Adrenal gland (tissue), 12 donors: ENCODE data around the gene XRCC1. TPM values are rescaled to one million over a fixed set of nuclear protein-coding genes. Genes with fewer than 3 reads are reported as not detected.
A peak's percentile ranks its signal among the peaks of the same experiment; 100 is the strongest.

Source experiments
- DNase-seq, 7 donors: peaks; one replicate each; pipeline ENCODE4 v3.0.0-alpha.2; 2019 to 2020
- H3K27ac ChIP-seq, 5 donors: fragments of 200-600 bp; sonication (generic) in 4 of 5; 1 replicate in 3 of 5; 2 replicates in 2 of 5; pipeline versions ENCODE4 v1.5.1 to v1.8.0; 2016 to 2020; ENCODE audit warnings: mild to moderate bottlenecking in 1 of 5
- H3K27me3 ChIP-seq: fragments of 200-600 bp; 2 replicates; pipeline ENCODE4 v1.8.0; 2021
- H3K36me3 ChIP-seq, 2 donors: fragments of 200-600 bp; replicated peaks in 1 of 2; 1 replicate in 1 of 2; 2 replicates in 1 of 2; pipeline versions ENCODE4 v1.5.1 to v1.8.0; 2018 to 2022
- H3K4me1 ChIP-seq, 2 donors: fragments of 200-600 bp; replicated peaks in 1 of 2; 1 replicate in 1 of 2; 2 replicates in 1 of 2; pipeline versions ENCODE4 v1.5.1 to v1.8.0; 2018 to 2021
- H3K4me3 ChIP-seq, 4 donors: fragments of 200-600 bp; sonication (generic) in 3 of 4; one replicate each; pipeline ENCODE4 v1.5.1; 2016 to 2018
- H3K9me3 ChIP-seq, 3 donors: fragments of 200-600 bp; sonication (generic) in 1 of 3; replicated peaks in 1 of 3; 1 replicate in 2 of 3; 2 replicates in 1 of 3; pipeline versions ENCODE4 v1.5.1 to v1.8.0; 2016 to 2021
- CTCF ChIP-seq, 6 experiments: fragments of 450-650 bp in 4 of 6; fragments of 200-600 bp in 2 of 6; sonication (generic) in 1 of 6; IDR thresholded peaks; 1 replicate in 5 of 6; 2 replicates in 1 of 6; pipeline versions ENCODE4 v1.5.1 to v1.8.0; 2016 to 2021; ENCODE audit warnings: antibody characterized with exemption in 6 of 6, mild to moderate bottlenecking in 2 of 6, moderate library complexity in 1 of 6
- POLR2A ChIP-seq, 2 donors: fragments of 450-650 bp; IDR thresholded peaks; one replicate each; pipeline ENCODE4 v1.6.1; 2017; ENCODE audit warnings: antibody characterized with exemption in 2 of 2, mild to moderate bottlenecking in 2 of 2, moderate library complexity in 1 of 2
- WGBS, 4 donors: extraction: QIAGEN DNeasy Blood & Tissue Kit in 2 of 4; methylation state at CpG; one replicate each; pipeline versions ENCODE4 v1.1.5 to v1.1.7; 2013 to 2017; 5-methylcytosine and 5-hydroxymethylcytosine counted together
- intact Hi-C, 2 donors: fragments of 100-400 bp; cut with DNase I; formaldehyde crosslinking; loops; one replicate each; pipeline versions ENCODE4 v1.14.1 to v1.15.0; 2022 to 2023
- polyA plus RNA-seq, 3 donors: library from polyadenylated mRNA; stranded (reverse); fragments of 200-250 nt in 2 of 3; fragments of 350-450 nt in 1 of 3; fragmentation: Illumina TruSeq in 1 of 3; extraction: RNeasy Lipid Tissue Mini Kit (QIAGEN cat#74804) in 1 of 3; gene quantifications; one replicate each; pipeline ENCODE4 v1.2.3, GENCODE V29; 2013 to 2014
- total RNA-seq, 9 donors: library from RNA; depleted of rRNA in 4 of 9; stranded (reverse); fragments of >200 nt in 4 of 9; fragments of 120-200 nt in 1 of 9; fragmentation: NEBNext Ultra II Directional in 1 of 9; extraction: Animal tissue kit (Norgen Biotek cat#: 25700) in 1 of 9; gene quantifications; one replicate each; pipeline versions ENCODE4 v1.1.0 to v1.2.4, GENCODE V29; 2013 to 2023
- donor health status: healthy with polysubstance abuse.
- donor health status: Bipolar disorder and iron deficiency.
- donor health status: DM: yes; HTN: yes; CAD: no.
- donor health status: DM: no; HTN: no; CAD: no.
- donor health status: DM: no; HTN: no; CAD: no.
- donor health status: DM: yes; HTN: yes; CAD: no.

XRCC1 gene
- total and polyA plus RNA-seq, 12 donors, result 15.7 to 37.2 (median 29.5) TPM

GRCh38 chr19:43502419-43502976 is 72.8 kb downstream of the XRCC1 start:
- WGBS, 4 donors, result 84 to 90% (median 85%) methylated on average over 20 to 23 of the region's 23 CpGs
- TF ChIP-seq POLR2A (IDR thresholded peaks at IDR 0.05) (no peak), CTCF (IDR thresholded peaks at IDR 0.05) (no peak)
- intact Hi-C loops, result loop anchor here in 1 of 2 donors (5.0 kb wide), 1 partner anchor 35 kb away; the partner anchor contains the start of gene LYPD3
- no peak for DNase-seq
- Histone ChIP-seq H3K27me3 (no peaks in the 10 kb centered on the region), H3K27ac (no peak overlapping the region), H3K36me3 (peaks cover 0 to under 1% of the 10 kb centered on the region in 2 donors), H3K4me1 (peaks cover 12 to 24% of the 10 kb centered on the region in 2 donors), H3K9me3 (no peaks in the 10 kb centered on the region), H3K4me3 (no peak overlapping the region)

- Histone ChIP-seq H3K27ac (no peak overlapping the region), H3K36me3 (peaks cover 0 to 4% of the 10 kb centered on the region in 2 donors), H3K4me1 (peaks cover 15 to 24% of the 10 kb centered on the region in 2 donors), H3K4me3 (no peak overlapping the region), H3K27me3 (no peaks in the 10 kb centered on the region), H3K9me3 (no peaks in the 10 kb centered on the region)
- WGBS, 4 donors, result 49 to 63% (median 52%) methylated on average over 20 to 43 of the region's 43 CpGs
- TF ChIP-seq POLR2A (IDR thresholded peaks at IDR 0.05) (no peak), CTCF (IDR thresholded peaks at IDR 0.05) (no peak)
- peak in 2 of 7 donors; percentile 6 to 50 for DNase-seq
- intact Hi-C loops, result loop anchor here in 1 of 2 donors (5.0 kb wide), 1 partner anchor 35 kb away; the partner anchor contains the start of gene LYPD3
Observed at GRCh38 chr19:43501661-43502418, 73.5 kb downstream of the XRCC1 start.

GRCh38 chr19:43499042-43499441 is 76.3 kb downstream of the XRCC1 start:
- Histone ChIP-seq H3K4me3 (no peak overlapping the region), H3K9me3 (no peaks in the 10 kb centered on the region), H3K36me3 (peaks cover 0 to 13% of the 10 kb centered on the region in 2 donors), H3K4me1 (peaks cover 17 to 18% of the 10 kb centered on the region in 2 donors), H3K27me3 (no peaks in the 10 kb centered on the region), H3K27ac (peak overlapping the region in 1 of 5 donors; percentile 21)
- TF ChIP-seq POLR2A (IDR thresholded peaks at IDR 0.05), result no peak
- no peak for TF ChIP-seq CTCF (IDR thresholded peaks at IDR 0.05)
- no peak for DNase-seq
- WGBS, 4 donors, result 74 to 89% (median 77%) methylated on average over 3 of the region's 3 CpGs
- intact Hi-C loops, result no loop called here

- WGBS, 4 donors, result 75 to 78% (median 76%) methylated on average over 5 of the region's 5 CpGs
- TF ChIP-seq POLR2A (IDR thresholded peaks at IDR 0.05) (no peak), CTCF (IDR thresholded peaks at IDR 0.05) (no peak)
- Histone ChIP-seq H3K4me3 (no peak overlapping the region), H3K9me3 (no peaks in the 10 kb centered on the region), H3K27ac (peak overlapping the region in 1 of 5 donors; percentile 78), H3K27me3 (no peaks in the 10 kb centered on the region), H3K4me1 (peaks cover 15 to 17% of the 10 kb centered on the region in 2 donors), H3K36me3 (peaks cover 0 to 16% of the 10 kb centered on the region in 2 donors)
- intact Hi-C loops, result no loop called here
- no peak for DNase-seq
Observed at GRCh38 chr19:43498233-43498842, 77.0 kb downstream of the XRCC1 start.
